Activated T-cell treated with anti-CD3 and anti-CD28 coated beads, Interleukin-2, amount 50 U/mL, for 4 hours (primary cell): ENCODE measurements around the gene DSG2. TPM values are rescaled to one million over a fixed set of nuclear protein-coding genes. Genes with fewer than 3 reads are reported as not detected.

Source experiments
- ATAC-seq, 2 donors: fragments of 200-7000 bp; cut with Tn5 transposase; one replicate each; pipeline ENCODE4 v1.10.0; 2021
- DNase-seq: peaks from one replicate; pipeline ENCODE4 v3.0.0-alpha.2; 2020
- H3K27me3 Mint-ChIP-seq: one replicate; pipeline ENCODE4 v1.8.0; 2021; ENCODE audit warnings: low read depth, mixed read lengths
- H3K36me3 Mint-ChIP-seq: one replicate; pipeline ENCODE4 v1.8.0; 2022; ENCODE audit warnings: mixed read lengths; ENCODE audit not compliant: insufficient read depth
- H3K4me1 Mint-ChIP-seq: one replicate; pipeline ENCODE4 v1.8.0; 2021; ENCODE audit warnings: low read depth, mixed read lengths
- H3K4me3 Mint-ChIP-seq: one replicate; pipeline ENCODE4 v1.8.0; 2021; ENCODE audit warnings: mild to moderate bottlenecking, moderate library complexity, mixed read lengths
- H3K9me3 Mint-ChIP-seq: one replicate; pipeline ENCODE4 v1.8.0; 2021; ENCODE audit warnings: mixed read lengths
- total RNA-seq, 3 donors: library from RNA; stranded (reverse); gene quantifications; one replicate each; pipeline ENCODE4 v1.2.1, GENCODE V29; 2021

DSG2 gene
- under 1 TPM; 0.24 to 0.33 (median 0.27) TPM for total RNA-seq

DNA sequence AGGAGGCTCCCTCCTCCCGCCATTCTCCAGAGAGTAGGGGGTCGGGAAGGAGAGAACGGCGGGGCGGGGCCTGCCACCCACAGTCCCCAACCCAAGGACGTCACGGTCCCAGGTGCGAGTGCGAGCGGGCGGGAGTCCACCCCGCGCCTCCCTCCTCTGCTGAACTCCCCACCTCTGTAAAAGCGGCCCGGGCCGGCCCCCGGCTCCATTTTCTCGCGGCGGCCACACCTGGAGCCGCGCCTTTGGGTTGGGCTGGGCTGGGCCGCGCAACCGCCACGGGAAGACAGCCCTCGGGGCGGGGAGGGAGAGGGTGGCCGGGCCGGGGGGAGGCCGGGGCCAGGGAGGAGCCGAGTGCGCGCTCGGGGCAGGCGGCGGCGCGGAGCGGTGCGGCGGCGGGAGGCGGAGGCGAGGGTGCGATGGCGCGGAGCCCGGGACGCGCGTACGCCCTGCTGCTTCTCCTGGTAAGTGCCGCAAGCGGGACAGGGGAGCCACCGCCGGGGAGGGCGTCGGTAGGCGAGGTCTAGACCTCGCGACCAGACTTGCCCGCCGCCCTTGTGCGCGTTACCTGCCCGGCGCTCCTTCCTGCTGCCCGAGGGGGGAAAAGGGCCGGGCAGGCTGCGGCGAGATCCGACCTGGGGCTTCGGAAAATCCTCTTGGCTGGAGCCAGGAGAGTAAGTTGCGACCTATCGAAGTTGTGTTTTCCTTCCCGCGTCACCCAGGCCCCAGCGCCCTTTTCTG is at the start of gene DSG2:
TSS of gene DSG2 (plus strand) at position 342 of the 738 bp plus-strand sequence. CDS start at position 417, 75 bp downstream.
- DNase-seq (no peak), ATAC-seq (peak; percentile 72 to 75)
- Mint-ChIP-seq H3K27me3 (peaks cover 37% of the 10 kb centered on the region), H3K4me1 (peaks cover 7% of the 10 kb centered on the region), H3K4me3 (peak within 1 kb of the TSS; percentile 70), H3K9me3 (peaks cover 4% of the 10 kb centered on the region), H3K36me3 (no peaks in the 10 kb centered on the region)

DNA sequence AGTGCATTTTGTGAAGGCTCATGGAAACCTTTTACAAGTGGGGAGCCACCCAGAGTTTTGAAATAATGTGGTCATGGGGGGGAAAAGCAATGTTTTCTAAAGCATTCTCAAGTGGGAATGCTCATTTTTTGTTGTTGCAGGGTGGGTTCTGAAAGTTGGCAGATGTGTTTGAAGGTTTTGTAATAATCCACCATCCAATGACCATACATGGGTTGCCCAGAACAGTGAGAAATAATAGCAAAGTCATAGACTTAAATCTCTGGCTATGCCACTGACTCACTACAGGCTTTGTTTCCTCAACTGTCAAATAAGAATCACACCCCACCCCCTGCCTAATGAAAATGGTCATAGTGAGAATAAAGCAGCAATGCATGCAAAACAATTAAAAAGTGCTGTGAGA is 47.6 kb upstream of the DSG2 start:
- DNase-seq = no peak
- H3K36me3 Mint-ChIP-seq = no peaks in the 10 kb centered on the region
- no peaks in the 10 kb centered on the region for H3K9me3 Mint-ChIP-seq
- H3K4me3 Mint-ChIP-seq = no peak overlapping the region
- H3K4me1 Mint-ChIP-seq = no peaks in the 10 kb centered on the region
- ATAC-seq = no peak
- no peaks in the 10 kb centered on the region for H3K27me3 Mint-ChIP-seq

GRCh38 chr18:31451625-31452024 is 46.4 kb upstream of the DSG2 start:
- Mint-ChIP-seq H3K4me3 (no peak overlapping the region), H3K27me3 (no peaks in the 10 kb centered on the region), H3K9me3 (no peaks in the 10 kb centered on the region), H3K4me1 (no peaks in the 10 kb centered on the region), H3K36me3 (no peaks in the 10 kb centered on the region)
- ATAC-seq (no peak), DNase-seq (no peak)

DNA sequence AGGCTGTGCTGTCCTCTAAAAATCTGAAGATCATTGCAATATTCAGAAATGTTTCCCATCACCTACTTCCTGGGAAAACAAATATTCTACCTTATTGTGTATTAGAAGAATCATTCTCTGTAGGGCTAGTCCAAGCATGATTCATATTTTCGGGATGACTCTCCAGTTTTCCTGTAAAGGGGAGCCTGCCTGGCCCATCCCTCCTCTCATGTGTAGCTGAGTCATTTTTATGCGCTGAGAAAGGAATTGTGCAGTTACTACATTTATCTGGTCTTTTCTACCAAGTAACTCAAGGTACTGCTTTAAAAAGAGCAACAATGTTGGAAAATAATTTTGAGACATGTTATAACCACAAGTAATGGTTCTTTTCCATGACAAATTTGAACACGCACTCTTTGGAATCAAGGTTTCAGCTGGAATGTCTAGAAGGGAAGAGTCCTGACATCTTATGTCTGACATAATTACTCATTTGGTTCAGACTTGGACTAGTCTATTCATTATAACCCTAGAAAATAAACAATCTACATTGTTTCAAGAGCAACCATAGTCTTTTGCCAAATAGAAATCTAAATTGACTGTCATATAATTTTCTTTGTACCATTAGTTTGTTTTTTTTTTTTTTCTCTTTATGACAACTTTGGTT is 43.8 kb upstream of the DSG2 start:
- ATAC-seq = no peak
- H3K9me3 Mint-ChIP-seq = no peaks in the 10 kb centered on the region
- no peak for DNase-seq
- no peaks in the 10 kb centered on the region for H3K36me3 Mint-ChIP-seq
- no peak overlapping the region for H3K4me3 Mint-ChIP-seq
- no peaks in the 10 kb centered on the region for H3K27me3 Mint-ChIP-seq
- H3K4me1 Mint-ChIP-seq = no peaks in the 10 kb centered on the region

- Mint-ChIP-seq H3K4me1 (no peaks in the 10 kb centered on the region), H3K4me3 (no peak overlapping the region), H3K27me3 (no peaks in the 10 kb centered on the region), H3K9me3 (no peaks in the 10 kb centered on the region), H3K36me3 (no peaks in the 10 kb centered on the region)
- no peak for DNase-seq
- no peak for ATAC-seq
Measured at GRCh38 chr18:31469629-31470028, 28.3 kb upstream of the DSG2 start.

GRCh38 chr18:31478688-31479087 is 19.3 kb upstream of the DSG2 start:
- DNase-seq (no peak), ATAC-seq (no peak)
- Mint-ChIP-seq H3K27me3 (no peaks in the 10 kb centered on the region), H3K9me3 (no peaks in the 10 kb centered on the region), H3K4me1 (no peaks in the 10 kb centered on the region), H3K36me3 (no peaks in the 10 kb centered on the region), H3K4me3 (no peak overlapping the region)

DNA sequence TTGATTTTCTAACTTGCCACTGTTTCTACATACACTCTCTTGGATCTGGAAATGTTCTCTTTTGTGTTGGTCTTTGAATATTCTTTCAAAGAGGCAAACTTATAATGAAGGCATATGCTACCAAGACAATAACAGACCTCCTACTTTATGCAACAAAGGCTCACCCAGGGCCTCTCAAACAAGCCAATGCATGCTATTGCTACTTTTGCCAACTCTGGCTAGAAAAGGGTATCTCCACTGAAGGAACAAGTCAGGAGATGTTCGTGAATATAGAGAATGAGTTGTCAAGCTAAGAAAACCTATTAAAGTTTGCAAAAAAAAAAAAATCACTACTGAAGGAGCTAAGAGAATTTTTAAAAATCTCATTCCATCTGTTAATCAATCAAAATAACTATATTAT is 15.9 kb upstream of the DSG2 start:
- H3K36me3 Mint-ChIP-seq = no peaks in the 10 kb centered on the region
- no peaks in the 10 kb centered on the region for H3K4me1 Mint-ChIP-seq
- DNase-seq (no peak), ATAC-seq (no peak)
- peaks cover 3% of the 10 kb centered on the region for H3K27me3 Mint-ChIP-seq
- no peak overlapping the region for H3K4me3 Mint-ChIP-seq
- H3K9me3 Mint-ChIP-seq = no peaks in the 10 kb centered on the region

GRCh38 chr18:31483396-31483795 is 14.6 kb upstream of the DSG2 start:
- Mint-ChIP-seq H3K36me3 (no peaks in the 10 kb centered on the region), H3K4me3 (no peak overlapping the region), H3K4me1 (no peaks in the 10 kb centered on the region), H3K27me3 (peaks cover 7% of the 10 kb centered on the region), H3K9me3 (no peaks in the 10 kb centered on the region)
- DNase-seq (no peak), ATAC-seq (no peak)

GRCh38 chr18:31484461-31484860 is 13.5 kb upstream of the DSG2 start:
- no peaks in the 10 kb centered on the region for H3K9me3 Mint-ChIP-seq
- H3K4me1 Mint-ChIP-seq = no peaks in the 10 kb centered on the region
- no peak for ATAC-seq
- H3K4me3 Mint-ChIP-seq = no peak overlapping the region
- DNase-seq = no peak
- peaks cover 7% of the 10 kb centered on the region for H3K27me3 Mint-ChIP-seq
- H3K36me3 Mint-ChIP-seq = no peaks in the 10 kb centered on the region

- H3K27me3 Mint-ChIP-seq = peaks cover 7% of the 10 kb centered on the region
- H3K9me3 Mint-ChIP-seq = no peaks in the 10 kb centered on the region
- ATAC-seq (no peak), DNase-seq (no peak)
- H3K36me3 Mint-ChIP-seq = no peaks in the 10 kb centered on the region
- H3K4me1 Mint-ChIP-seq = no peaks in the 10 kb centered on the region
- no peak overlapping the region for H3K4me3 Mint-ChIP-seq
Measured at GRCh38 chr18:31486165-31486564, 11.8 kb upstream of the DSG2 start.

- ATAC-seq = no peak
- Mint-ChIP-seq H3K36me3 (no peaks in the 10 kb centered on the region), H3K27me3 (peaks cover 7% of the 10 kb centered on the region), H3K9me3 (no peaks in the 10 kb centered on the region), H3K4me1 (no peaks in the 10 kb centered on the region), H3K4me3 (no peak overlapping the region)
- no peak for DNase-seq
Measured at GRCh38 chr18:31487246-31488015, 10.5 kb upstream of the DSG2 start.

DNA sequence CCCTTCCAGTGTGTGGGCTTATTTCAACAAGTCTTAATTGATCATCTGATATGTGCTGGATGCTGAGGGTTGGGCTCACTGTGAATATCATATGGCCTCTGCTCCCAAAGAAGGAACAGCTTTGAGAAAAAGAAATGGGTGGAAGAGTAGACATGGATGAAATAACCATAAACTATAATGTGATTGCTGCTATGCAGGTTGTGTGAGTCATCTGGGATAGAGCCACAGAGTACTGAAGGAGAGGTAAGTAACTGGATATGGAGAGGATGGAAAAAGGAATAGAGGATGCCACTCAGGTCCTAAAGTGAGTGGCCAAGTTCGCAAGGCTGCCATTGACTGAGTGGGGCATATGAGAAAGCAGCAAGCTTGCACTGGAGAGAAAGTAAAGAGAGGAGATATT is 8.7 kb upstream of the DSG2 start:
- no peaks in the 10 kb centered on the region for H3K4me1 Mint-ChIP-seq
- no peaks in the 10 kb centered on the region for H3K36me3 Mint-ChIP-seq
- no peak for ATAC-seq
- no peak overlapping the region for H3K4me3 Mint-ChIP-seq
- peaks cover 7% of the 10 kb centered on the region for H3K27me3 Mint-ChIP-seq
- no peaks in the 10 kb centered on the region for H3K9me3 Mint-ChIP-seq
- DNase-seq = no peak

DNA sequence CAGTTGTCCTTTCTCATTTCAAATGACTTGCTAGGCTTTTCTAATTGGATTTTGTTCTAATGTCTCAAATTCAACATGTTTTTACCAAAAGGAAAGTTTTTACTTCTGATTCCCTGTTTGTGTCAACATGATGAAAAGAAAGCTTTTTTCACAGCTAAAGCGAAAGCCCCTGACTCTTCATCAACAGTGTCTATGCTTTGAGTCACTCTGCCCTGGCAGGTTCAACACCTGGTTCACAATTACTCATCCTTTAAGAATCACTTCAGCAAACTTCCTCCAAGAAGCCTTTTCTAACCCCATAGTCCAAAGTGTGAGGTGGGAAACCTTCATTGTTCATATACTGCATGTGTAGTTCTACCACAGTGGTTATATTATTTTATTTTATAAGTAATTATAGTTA is 7.6 kb upstream of the DSG2 start:
- no peak for DNase-seq
- no peaks in the 10 kb centered on the region for H3K4me1 Mint-ChIP-seq
- H3K27me3 Mint-ChIP-seq = peaks cover 7% of the 10 kb centered on the region
- ATAC-seq = peak; percentile 28 to 37
- H3K36me3 Mint-ChIP-seq = no peaks in the 10 kb centered on the region
- H3K9me3 Mint-ChIP-seq = peaks cover 4% of the 10 kb centered on the region
- H3K4me3 Mint-ChIP-seq = no peak overlapping the region

- no peaks in the 10 kb centered on the region for H3K36me3 Mint-ChIP-seq
- H3K4me3 Mint-ChIP-seq = no peak overlapping the region
- DNase-seq = no peak
- H3K27me3 Mint-ChIP-seq = peaks cover 8% of the 10 kb centered on the region
- ATAC-seq = no peak
- no peaks in the 10 kb centered on the region for H3K4me1 Mint-ChIP-seq
- peaks cover 4% of the 10 kb centered on the region for H3K9me3 Mint-ChIP-seq
Measured at GRCh38 chr18:31490833-31491232, 7.1 kb upstream of the DSG2 start.

DNA sequence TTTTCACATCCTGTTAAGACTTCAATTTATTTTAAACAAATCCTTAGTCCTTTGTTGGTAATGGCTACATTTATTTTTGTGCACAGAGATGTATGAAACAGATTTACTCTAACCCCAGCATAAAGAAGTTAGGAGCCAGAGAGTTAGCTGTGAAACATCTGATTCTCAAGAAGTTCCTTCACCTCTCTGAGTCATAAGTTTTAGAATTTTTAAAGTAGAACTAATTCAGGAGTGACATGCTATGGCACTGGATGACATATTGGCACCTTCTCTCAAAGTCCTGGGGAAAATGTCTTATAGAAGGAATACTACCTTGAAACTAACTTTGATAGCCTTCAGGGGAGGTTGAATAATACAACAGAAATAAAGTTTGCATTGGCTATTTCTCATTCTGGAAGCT is 6.4 kb upstream of the DSG2 start:
- peaks cover 4% of the 10 kb centered on the region for H3K9me3 Mint-ChIP-seq
- H3K4me1 Mint-ChIP-seq = no peaks in the 10 kb centered on the region
- DNase-seq (no peak), ATAC-seq (no peak)
- no peak overlapping the region for H3K4me3 Mint-ChIP-seq
- no peaks in the 10 kb centered on the region for H3K36me3 Mint-ChIP-seq
- peaks cover 9% of the 10 kb centered on the region for H3K27me3 Mint-ChIP-seq
